Measurements from ENCODE around the gene PLPP4.

Gene PLPP4

GRCh38 chr10:120457431-120458172 is 575 bp downstream of the PLPP4 start:
- DNase-seq (ENCODE audit: low spot score), result no peak

- no peak for DNase-seq (ENCODE audit: low spot score)
Observed at GRCh38 chr10:120458432-120458831, 1.4 kb downstream of the PLPP4 start.

- no peak for DNase-seq (ENCODE audit: low spot score)
Observed at GRCh38 chr10:120459185-120459584, 2.2 kb downstream of the PLPP4 start.

GRCh38 chr10:120460186-120460585 is 3.2 kb downstream of the PLPP4 start:
- no peak for DNase-seq (ENCODE audit: low spot score)

GRCh38 chr10:120460776-120461175 is 3.7 kb downstream of the PLPP4 start:
- no peak for DNase-seq (ENCODE audit: low spot score)

- no peak for DNase-seq (ENCODE audit: low spot score)
Observed at GRCh38 chr10:120462018-120462682, 5.1 kb downstream of the PLPP4 start.

GRCh38 chr10:120465138-120465537 is 8.1 kb downstream of the PLPP4 start:
- DNase-seq (ENCODE audit: low spot score), result no peak

- DNase-seq (ENCODE audit: low spot score), result no peak
Observed at GRCh38 chr10:120466006-120466405, 9.0 kb downstream of the PLPP4 start.

- DNase-seq (ENCODE audit: low spot score), result no peak
Observed at GRCh38 chr10:120473593-120473992, 16.6 kb downstream of the PLPP4 start.

- DNase-seq (ENCODE audit: low spot score), result no peak
Observed at GRCh38 chr10:120474956-120475355, 17.9 kb downstream of the PLPP4 start.

- DNase-seq (ENCODE audit: low spot score), result no peak
Observed at GRCh38 chr10:120475844-120476791, 19.1 kb downstream of the PLPP4 start.

GRCh38 chr10:120477021-120477742 is 20.2 kb downstream of the PLPP4 start:
- no peak for DNase-seq (ENCODE audit: low spot score)

- DNase-seq (ENCODE audit: low spot score), result no peak
Observed at GRCh38 chr10:120477743-120478141, 20.7 kb downstream of the PLPP4 start.

GRCh38 chr10:120478386-120478785 is 21.4 kb downstream of the PLPP4 start:
- DNase-seq (ENCODE audit: low spot score), result no peak

GRCh38 chr10:120479506-120479905 is 22.5 kb downstream of the PLPP4 start:
- no peak for DNase-seq (ENCODE audit: low spot score)

- DNase-seq (ENCODE audit: low spot score), result no peak
Observed at GRCh38 chr10:120480065-120480600, 23.1 kb downstream of the PLPP4 start.

GRCh38 chr10:120480848-120481247 is 23.8 kb downstream of the PLPP4 start:
- DNase-seq (ENCODE audit: low spot score), result no peak

- DNase-seq (ENCODE audit: low spot score), result no peak
Observed at GRCh38 chr10:120483006-120483405, 26.0 kb downstream of the PLPP4 start.

GRCh38 chr10:120483651-120484301 is 26.7 kb downstream of the PLPP4 start:
- no peak for DNase-seq (ENCODE audit: low spot score)

- DNase-seq (ENCODE audit: low spot score), result no peak
Observed at GRCh38 chr10:120485946-120486345, 28.9 kb downstream of the PLPP4 start.

- DNase-seq (ENCODE audit: low spot score), result no peak
Observed at GRCh38 chr10:120486671-120487205, 29.7 kb downstream of the PLPP4 start.
